Neural cell (in vitro differentiated cells): ENCODE data around the gene TSPAN17. TPM values are rescaled to one million over a fixed set of nuclear protein-coding genes. Genes with fewer than 3 reads are reported as not detected.

Source experiments
- H2AFZ ChIP-seq: fragments of 200-600, 300-800 bp; sonication (generic), shearing (Covaris generic); 2 replicates; pipeline ENCODE4 v1.6.0; 2014; ENCODE audit warnings: low read depth, mild to moderate bottlenecking, antibody characterized with exemption, low read length, moderate library complexity
- H3F3A ChIP-seq: fragments of 200-600 bp; shearing (Covaris generic); 2 replicates; pipeline ENCODE4 v1.6.1; 2016; ENCODE audit warnings: mild to moderate bottlenecking, moderate library complexity, mixed read lengths, antibody characterized with exemption, low read length; ENCODE audit not compliant: insufficient read depth, poor library complexity, severe bottlenecking
- H3K27ac ChIP-seq: fragments of 200-600, 300-800 bp; sonication (generic), shearing (Covaris generic); 2 replicates; pipeline ENCODE4 v1.5.1; 2014; ENCODE audit warnings: mild to moderate bottlenecking, low read length, moderate library complexity
- H3K27me3 ChIP-seq: fragments of 300-800, 200-600 bp; sonication (generic), shearing (Covaris generic); 2 replicates; pipeline ENCODE4 v1.6.0; 2014; ENCODE audit warnings: mild to moderate bottlenecking, low read depth, low read length, moderate library complexity; ENCODE audit not compliant: insufficient read depth
- H3K36me3 ChIP-seq: fragments of 300-800, 200-600 bp; sonication (generic), shearing (Covaris generic); 2 replicates; pipeline ENCODE4 v1.5.1; 2014; ENCODE audit warnings: mild to moderate bottlenecking, antibody characterized with exemption, low read length, moderate library complexity; ENCODE audit not compliant: insufficient read depth
- H3K4me2 ChIP-seq: fragments of 300-800, 200-600 bp; sonication (generic), shearing (Covaris generic); 2 replicates; pipeline ENCODE4 v1.6.0; 2014; ENCODE audit warnings: mild to moderate bottlenecking, low read length
- H3K4me3 ChIP-seq: fragments of 300-800, 200-600 bp; sonication (generic), shearing (Covaris generic); 2 replicates; pipeline ENCODE4 v1.5.1; 2014; ENCODE audit warnings: mild to moderate bottlenecking, low read length, moderate library complexity
- H3K79me2 ChIP-seq: fragments of 200-600 bp; shearing (Covaris generic); replicated peaks from 2 replicates; pipeline ENCODE4 v1.6.0; 2014; ENCODE audit warnings: mild to moderate bottlenecking, low read length, moderate library complexity; ENCODE audit not compliant: insufficient read depth
- H3K9ac ChIP-seq: fragments of 300-800, 200-600 bp; sonication (generic), shearing (Covaris generic); 2 replicates; pipeline ENCODE4 v1.6.1; 2016; ENCODE audit warnings: mild to moderate bottlenecking, low read length, mixed read lengths
- H3K9me2 ChIP-seq: fragments of 200-600 bp; shearing (Covaris generic); 2 replicates; pipeline ENCODE4 v1.6.1; 2016; ENCODE audit warnings: mild to moderate bottlenecking, low read length, mixed read lengths; ENCODE audit not compliant: insufficient read depth
- H3K9me3 ChIP-seq: fragments of 200-600, 300-800 bp; sonication (generic), shearing (Covaris generic); 2 replicates; pipeline ENCODE4 v1.6.1; 2016; ENCODE audit warnings: mild to moderate bottlenecking, mixed run types, low read length, moderate library complexity, mixed read lengths
- H4K20me1 ChIP-seq: fragments of 200-600 bp; shearing (Covaris generic); 2 replicates; pipeline ENCODE4 v1.6.1; 2016; ENCODE audit warnings: mild to moderate bottlenecking, mixed run types; ENCODE audit not compliant: insufficient read depth
- CTCF ChIP-seq: fragments of 450-650 bp; IDR thresholded peaks from 2 replicates; pipeline ENCODE4 v1.5.1; 2014; ENCODE audit warnings: antibody characterized with exemption, mild to moderate bottlenecking, moderate library complexity; ENCODE audit not compliant: poor library complexity, severe bottlenecking
- EP300 ChIP-seq: fragments of 450-650 bp; conservative IDR thresholded peaks from 2 replicates; pipeline ENCODE4 v1.6.1; 2014; ENCODE audit warnings: antibody characterized with exemption, mild to moderate bottlenecking, moderate library complexity; ENCODE audit not compliant: poor library complexity, severe bottlenecking
- EZH2 ChIP-seq: fragments of 200-600, 300-800 bp; shearing (Covaris generic), sonication (generic); IDR thresholded peaks from 2 replicates; pipeline ENCODE4 v1.6.1; 2014; ENCODE audit warnings: antibody characterized with exemption, low read length, borderline replicate concordance, mild to moderate bottlenecking; ENCODE audit not compliant: insufficient read depth, poor library complexity, severe bottlenecking
- MXI1 ChIP-seq: fragments of 450-650 bp; conservative IDR thresholded peaks from 2 replicates; pipeline ENCODE4 v1.6.1; 2014; ENCODE audit warnings: antibody characterized with exemption, mild to moderate bottlenecking; ENCODE audit not compliant: poor library complexity, severe bottlenecking
- POLR2AphosphoS5 ChIP-seq: IDR thresholded peaks from 2 replicates; pipeline ENCODE4 v1.6.1; 2012
- RAD21 ChIP-seq: fragments of 450-650 bp; conservative IDR thresholded peaks from 2 replicates; pipeline ENCODE4 v1.6.1; 2014; ENCODE audit warnings: antibody characterized with exemption, mild to moderate bottlenecking, moderate library complexity
- REST ChIP-seq: IDR thresholded peaks from 2 replicates; pipeline ENCODE4 v1.6.1; 2012; ENCODE audit warnings: borderline replicate concordance
- SMC3 ChIP-seq: fragments of 450-650 bp; conservative IDR thresholded peaks from 2 replicates; pipeline ENCODE4 v1.6.1; 2014; ENCODE audit warnings: antibody characterized with exemption, mild to moderate bottlenecking, moderate library complexity; ENCODE audit not compliant: poor library complexity
- TAF1 ChIP-seq: IDR thresholded peaks from 2 replicates; pipeline ENCODE4 v1.6.1; 2012; ENCODE audit warnings: low read depth
- polyA plus RNA-seq: library from polyadenylated mRNA; depleted of rRNA; stranded (reverse); fragments of >200 nt; gene quantifications from 2 replicates; pipeline ENCODE4 v1.2.3, GENCODE V29; 2014

TSPAN17 gene
- polyA plus RNA-seq, 1 donor from 2014 or later = 66.4 TPM

GRCh38 chr5:176676361-176676824 lies 29.1 kb downstream of the TSPAN17 start:
- H3K9me3 ChIP-seq = no peaks in the 10 kb centered on the region
- no peaks in the 10 kb centered on the region for H3K27me3 ChIP-seq
- H3K9ac ChIP-seq = no peak overlapping the region
- no peaks in the 10 kb centered on the region for H3K9me2 ChIP-seq
- H3K27ac ChIP-seq = no peak overlapping the region
- H3K4me3 ChIP-seq = no peak overlapping the region
- H3K4me2 ChIP-seq = no peak overlapping the region
- no peak for TF ChIP-seq EZH2
- no peak for TF ChIP-seq CTCF
- TF ChIP-seq TAF1 = no peak
- no peak for TF ChIP-seq EP300
- TF ChIP-seq SMC3 = no peak
- TF ChIP-seq REST = no peak
- no peak for TF ChIP-seq MXI1
- no peak for TF ChIP-seq POLR2AphosphoS5
- H3K36me3 ChIP-seq = no peaks in the 10 kb centered on the region
- no peaks in the 10 kb centered on the region for H3F3A ChIP-seq
- H3K79me2 ChIP-seq = no peaks in the 10 kb centered on the region
- no peaks in the 10 kb centered on the region for H4K20me1 ChIP-seq
- H2AFZ ChIP-seq = no peak overlapping the region

- no peaks in the 10 kb centered on the region for H3K36me3 ChIP-seq
- H3K9me2 ChIP-seq = no peaks in the 10 kb centered on the region
- no peaks in the 10 kb centered on the region for H3K79me2 ChIP-seq
- H3K4me2 ChIP-seq = no peak overlapping the region
- H4K20me1 ChIP-seq = no peaks in the 10 kb centered on the region
- no peak overlapping the region for H3K9ac ChIP-seq
- TF ChIP-seq POLR2AphosphoS5 = no peak
- no peak for TF ChIP-seq RAD21
- TF ChIP-seq CTCF = no peak
- TF ChIP-seq MXI1 = no peak
- no peak for TF ChIP-seq TAF1
- TF ChIP-seq SMC3 = no peak
- TF ChIP-seq EP300 = no peak
- no peak for TF ChIP-seq REST
- H3K9me3 ChIP-seq = no peaks in the 10 kb centered on the region
- H3F3A ChIP-seq = no peaks in the 10 kb centered on the region
- H3K27ac ChIP-seq = no peak overlapping the region
- H3K4me3 ChIP-seq = no peak overlapping the region
- H3K27me3 ChIP-seq = no peaks in the 10 kb centered on the region
- no peak overlapping the region for H2AFZ ChIP-seq
Observed at GRCh38 chr5:176677209-176677939, 30.1 kb downstream of the TSPAN17 start.
